ENCODE data around the gene DTNA.

Gene DTNA

GRCh38 chr18:34771958-34772357 lies 61.9 kb downstream of the DTNA start:
- DNase-seq = no peak
- no peak overlapping the region for H3K27ac Mint-ChIP-seq
- H3K36me3 Mint-ChIP-seq (ENCODE audit: low read depth) = no peaks in the 10 kb centered on the region
- no peaks in the 10 kb centered on the region for H3K4me1 Mint-ChIP-seq (ENCODE audit: low read depth)
- H3K27me3 Mint-ChIP-seq = peaks cover 17% of the 10 kb centered on the region
- no peak overlapping the region for H3K4me3 Mint-ChIP-seq
- H3K9me3 Mint-ChIP-seq = no peaks in the 10 kb centered on the region

GRCh38 chr18:34772887-34773286 lies 62.8 kb downstream of the DTNA start:
- peaks cover 17% of the 10 kb centered on the region for H3K27me3 Mint-ChIP-seq
- no peaks in the 10 kb centered on the region for H3K36me3 Mint-ChIP-seq (ENCODE audit: low read depth)

GRCh38 chr18:34773378-34773777 lies 63.3 kb downstream of the DTNA start:
- H3K4me3 Mint-ChIP-seq = no peak overlapping the region
- H3K9me3 Mint-ChIP-seq = no peaks in the 10 kb centered on the region
- no peak overlapping the region for H3K27ac Mint-ChIP-seq
- no peaks in the 10 kb centered on the region for H3K4me1 Mint-ChIP-seq (ENCODE audit: low read depth)
- no peaks in the 10 kb centered on the region for H3K36me3 Mint-ChIP-seq (ENCODE audit: low read depth)
- DNase-seq = no peak
- peaks cover 17% of the 10 kb centered on the region for H3K27me3 Mint-ChIP-seq

More at GRCh38 chr18:34772887-34773286, 62.8 kb downstream of the DTNA start:
- Mint-ChIP-seq H3K9me3 (no peaks in the 10 kb centered on the region), H3K4me1 (ENCODE audit: low read depth) (no peaks in the 10 kb centered on the region), H3K27ac (no peak overlapping the region), H3K4me3 (no peak overlapping the region)
- DNase-seq = no peak

GRCh38 chr18:34773961-34774766 lies 64.1 kb downstream of the DTNA start:
- Mint-ChIP-seq H3K9me3 (no peaks in the 10 kb centered on the region), H3K4me3 (no peak overlapping the region), H3K36me3 (ENCODE audit: low read depth) (no peaks in the 10 kb centered on the region), H3K4me1 (ENCODE audit: low read depth) (no peaks in the 10 kb centered on the region), H3K27ac (no peak overlapping the region), H3K27me3 (peaks cover 17% of the 10 kb centered on the region)
- DNase-seq = no peak

- no peak overlapping the region for H3K27ac Mint-ChIP-seq
- H3K36me3 Mint-ChIP-seq (ENCODE audit: low read depth) = no peaks in the 10 kb centered on the region
- H3K9me3 Mint-ChIP-seq = no peaks in the 10 kb centered on the region
- no peak for DNase-seq
- H3K4me3 Mint-ChIP-seq = no peak overlapping the region
- H3K27me3 Mint-ChIP-seq = peaks cover 17% of the 10 kb centered on the region
- H3K4me1 Mint-ChIP-seq (ENCODE audit: low read depth) = no peaks in the 10 kb centered on the region
These were observed 65.4 kb downstream of the DTNA start for GRCh38 chr18:34775461-34775860.

- no peak overlapping the region for H3K4me3 Mint-ChIP-seq
- H3K27me3 Mint-ChIP-seq = peaks cover 14% of the 10 kb centered on the region
- no peaks in the 10 kb centered on the region for H3K9me3 Mint-ChIP-seq
- no peak overlapping the region for H3K27ac Mint-ChIP-seq
- H3K36me3 Mint-ChIP-seq (ENCODE audit: low read depth) = no peaks in the 10 kb centered on the region
- DNase-seq = no peak
- peaks cover 4% of the 10 kb centered on the region for H3K4me1 Mint-ChIP-seq (ENCODE audit: low read depth)
These were observed 69.0 kb downstream of the DTNA start for GRCh38 chr18:34779112-34779511.

GRCh38 chr18:34780856-34781255 lies 70.8 kb downstream of the DTNA start:
- Mint-ChIP-seq H3K9me3 (no peaks in the 10 kb centered on the region), H3K4me1 (ENCODE audit: low read depth) (peaks cover 4% of the 10 kb centered on the region), H3K4me3 (no peak overlapping the region), H3K27me3 (peaks cover 7% of the 10 kb centered on the region), H3K36me3 (ENCODE audit: low read depth) (no peaks in the 10 kb centered on the region), H3K27ac (no peak overlapping the region)
- no peak for DNase-seq

- no peak for DNase-seq
- Mint-ChIP-seq H3K4me3 (no peak overlapping the region), H3K27ac (no peak overlapping the region), H3K36me3 (ENCODE audit: low read depth) (no peaks in the 10 kb centered on the region), H3K27me3 (peaks cover 18% of the 10 kb centered on the region), H3K4me1 (ENCODE audit: low read depth) (peaks cover 4% of the 10 kb centered on the region), H3K9me3 (no peaks in the 10 kb centered on the region)
These were observed 73.4 kb downstream of the DTNA start for GRCh38 chr18:34783501-34783900.

GRCh38 chr18:34786162-34786741 lies 76.2 kb downstream of the DTNA start:
- Mint-ChIP-seq H3K4me3 (no peak overlapping the region), H3K4me1 (ENCODE audit: low read depth) (peaks cover 8% of the 10 kb centered on the region), H3K36me3 (ENCODE audit: low read depth) (no peaks in the 10 kb centered on the region), H3K27ac (no peak overlapping the region), H3K27me3 (peaks cover 36% of the 10 kb centered on the region), H3K9me3 (no peaks in the 10 kb centered on the region)
- DNase-seq = no peak

- no peak for DNase-seq
- H3K36me3 Mint-ChIP-seq (ENCODE audit: low read depth) = no peaks in the 10 kb centered on the region
- H3K27me3 Mint-ChIP-seq = peaks cover 41% of the 10 kb centered on the region
- no peaks in the 10 kb centered on the region for H3K9me3 Mint-ChIP-seq
- H3K4me3 Mint-ChIP-seq = no peak overlapping the region
- no peak overlapping the region for H3K27ac Mint-ChIP-seq
- H3K4me1 Mint-ChIP-seq (ENCODE audit: low read depth) = peaks cover 8% of the 10 kb centered on the region
These were observed 77.9 kb downstream of the DTNA start for GRCh38 chr18:34787931-34788532.

GRCh38 chr18:34789768-34790344 lies 79.8 kb downstream of the DTNA start:
- Mint-ChIP-seq H3K36me3 (ENCODE audit: low read depth) (no peaks in the 10 kb centered on the region), H3K9me3 (no peaks in the 10 kb centered on the region), H3K27ac (no peak overlapping the region), H3K4me3 (no peak overlapping the region), H3K4me1 (ENCODE audit: low read depth) (peaks cover 4% of the 10 kb centered on the region), H3K27me3 (peaks cover 53% of the 10 kb centered on the region)
- DNase-seq = no peak

- H3K27me3 Mint-ChIP-seq = peaks cover 42% of the 10 kb centered on the region
- H3K9me3 Mint-ChIP-seq = no peaks in the 10 kb centered on the region
- H3K27ac Mint-ChIP-seq = no peak overlapping the region
- no peaks in the 10 kb centered on the region for H3K36me3 Mint-ChIP-seq (ENCODE audit: low read depth)
- H3K4me3 Mint-ChIP-seq = no peak overlapping the region
- DNase-seq = no peak
- H3K4me1 Mint-ChIP-seq (ENCODE audit: low read depth) = peaks cover 9% of the 10 kb centered on the region
These were observed 84.2 kb downstream of the DTNA start for GRCh38 chr18:34794348-34794747.

- Mint-ChIP-seq H3K4me3 (no peak overlapping the region), H3K27ac (no peak overlapping the region), H3K36me3 (ENCODE audit: low read depth) (no peaks in the 10 kb centered on the region), H3K4me1 (ENCODE audit: low read depth) (peaks cover 6% of the 10 kb centered on the region), H3K9me3 (no peaks in the 10 kb centered on the region), H3K27me3 (peaks cover 39% of the 10 kb centered on the region)
- DNase-seq = no peak
These were observed 85.1 kb downstream of the DTNA start for GRCh38 chr18:34795070-34795732.

- no peak overlapping the region for H3K4me3 Mint-ChIP-seq
- no peak overlapping the region for H3K27ac Mint-ChIP-seq
- no peaks in the 10 kb centered on the region for H3K9me3 Mint-ChIP-seq
- H3K4me1 Mint-ChIP-seq (ENCODE audit: low read depth) = peaks cover 5% of the 10 kb centered on the region
- DNase-seq = no peak
- H3K36me3 Mint-ChIP-seq (ENCODE audit: low read depth) = no peaks in the 10 kb centered on the region
- H3K27me3 Mint-ChIP-seq = peaks cover 32% of the 10 kb centered on the region
These were observed 86.0 kb downstream of the DTNA start for GRCh38 chr18:34796035-34796657.

All from activated T-cell treated with anti-CD3 and anti-CD28 coated beads, Interleukin-2, amount 50 U/mL, for 24 hours (primary cell).